Retinal pigment epithelial cell (primary cell): ENCODE data around the gene OLIG1.

ENCODE experiments used
- DNase-seq: peaks from one replicate; pipeline ENCODE4 v3.0.0-alpha.2; 2010; ENCODE audit warnings: low read depth
- H3K4me3 ChIP-seq: 2 replicates; pipeline ENCODE4 v1.5.1; 2011; ENCODE audit warnings: mild to moderate bottlenecking, low read length, control low read depth, moderate library complexity
- CTCF ChIP-seq: conservative IDR thresholded peaks from 2 replicates; pipeline ENCODE4 v1.5.1; 2011; ENCODE audit warnings: low read depth, low read length, control low read depth, inconsistent platforms

OLIG1 gene

GRCh38 chr21:33061233-33061632 is 8.7 kb upstream of the OLIG1 start:
- no peak overlapping the region for H3K4me3 ChIP-seq
- no peak for DNase-seq
- no peak for TF ChIP-seq CTCF

GRCh38 chr21:33063375-33063883 is 6.5 kb upstream of the OLIG1 start:
- TF ChIP-seq CTCF, result no peak
- H3K4me3 ChIP-seq, result no peak overlapping the region
- DNase-seq, result no peak

- no peak for TF ChIP-seq CTCF
- H3K4me3 ChIP-seq, result no peak overlapping the region
- DNase-seq, result no peak
These were observed 5.9 kb upstream of the OLIG1 start for GRCh38 chr21:33063907-33064622.

- H3K4me3 ChIP-seq, result no peak overlapping the region
- no peak for TF ChIP-seq CTCF
- no peak for DNase-seq
These were observed 5.1 kb upstream of the OLIG1 start for GRCh38 chr21:33064623-33065390.

- no peak overlapping the region for H3K4me3 ChIP-seq
- DNase-seq, result no peak
- TF ChIP-seq CTCF, result no peak
These were observed 2.9 kb upstream of the OLIG1 start for GRCh38 chr21:33067043-33067442.

GRCh38 chr21:33067457-33067856 is 2.5 kb upstream of the OLIG1 start:
- no peak overlapping the region for H3K4me3 ChIP-seq
- no peak for TF ChIP-seq CTCF

More at GRCh38 chr21:33067457-33067856, 2.5 kb upstream of the OLIG1 start:
- no peak for DNase-seq
